Measurements from ENCODE around the gene VPS13D.

Gene VPS13D

DNA sequence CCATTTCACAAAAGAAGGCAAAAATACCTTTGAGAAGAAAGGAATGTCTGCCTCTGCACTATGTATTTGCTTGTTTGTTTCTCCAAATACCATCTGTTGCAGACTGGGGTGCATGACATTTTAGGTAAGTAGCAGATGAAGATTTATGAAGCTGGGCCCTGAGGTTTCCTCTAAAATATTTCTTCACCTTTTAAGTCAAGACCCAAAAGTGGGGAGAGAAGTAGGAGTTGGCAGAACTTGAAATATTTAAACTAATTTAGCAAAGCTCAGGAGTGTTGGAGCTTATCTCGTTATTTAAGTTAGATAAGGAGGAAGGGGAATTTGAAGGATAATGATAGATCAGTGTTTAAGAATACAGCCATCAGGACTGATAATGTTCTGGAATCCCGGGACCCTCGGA lies 235.3 kb downstream of the VPS13D start:
- H3F3A ChIP-seq (ENCODE audit: insufficient read depth, low read length) = no peaks in the 10 kb centered on the region
- H4K20me1 ChIP-seq (ENCODE audit: insufficient read depth, low read length) = no peaks in the 10 kb centered on the region
- TF ChIP-seq CTCF (IDR thresholded peaks at IDR 0.05; ENCODE audit: low read length) (no peak), EZH2 (optimal IDR thresholded peaks at IDR 0.05; ENCODE audit: low read depth, low read length) (no peak), EZH2phosphoT487 (IDR thresholded peaks at IDR 0.05; ENCODE audit: low read length) (no peak)
- no peaks in the 10 kb centered on the region for H3K9me3 ChIP-seq (replicated peaks; ENCODE audit: insufficient read depth, low read length)
- H3K9ac ChIP-seq (ENCODE audit: low read length) = no peak overlapping the region
- H3K79me2 ChIP-seq (ENCODE audit: low read length) = no peaks in the 10 kb centered on the region
- H3K27me3 ChIP-seq (replicated peaks; ENCODE audit: insufficient read depth, low read length) = no peaks in the 10 kb centered on the region
- H2AFZ ChIP-seq (ENCODE audit: low read length) = no peak overlapping the region
- no peaks in the 10 kb centered on the region for H3K9me2 ChIP-seq (replicated peaks; ENCODE audit: insufficient read depth, low read length)
- no peaks in the 10 kb centered on the region for H3K36me3 ChIP-seq (replicated peaks; ENCODE audit: insufficient read depth, low read length)
- H3K4me3 ChIP-seq (ENCODE audit: low read length) = no peak overlapping the region
- H3K4me2 ChIP-seq (ENCODE audit: low read depth, low read length) = no peak overlapping the region
- no peaks in the 10 kb centered on the region for H3K4me1 ChIP-seq (ENCODE audit: low read length)
- no peak overlapping the region for H3K27ac ChIP-seq (ENCODE audit: low read length)
- no peak for DNase-seq

- H3K4me2 ChIP-seq (ENCODE audit: low read depth, low read length) = no peak overlapping the region
- H3K79me2 ChIP-seq (ENCODE audit: low read length) = no peaks in the 10 kb centered on the region
- H2AFZ ChIP-seq (ENCODE audit: low read length) = no peak overlapping the region
- DNase-seq = no peak
- H3K4me3 ChIP-seq (ENCODE audit: low read length) = no peak overlapping the region
- no peaks in the 10 kb centered on the region for H3K36me3 ChIP-seq (replicated peaks; ENCODE audit: insufficient read depth, low read length)
- H3K9ac ChIP-seq (ENCODE audit: low read length) = no peak overlapping the region
- no peak overlapping the region for H3K27ac ChIP-seq (ENCODE audit: low read length)
- H3K9me2 ChIP-seq (replicated peaks; ENCODE audit: insufficient read depth, low read length) = no peaks in the 10 kb centered on the region
- TF ChIP-seq CTCF (IDR thresholded peaks at IDR 0.05; ENCODE audit: low read length) (no peak), EZH2 (optimal IDR thresholded peaks at IDR 0.05; ENCODE audit: low read depth, low read length) (no peak), EZH2phosphoT487 (IDR thresholded peaks at IDR 0.05; ENCODE audit: low read length) (no peak)
- H3K4me1 ChIP-seq (ENCODE audit: low read length) = no peaks in the 10 kb centered on the region
- no peaks in the 10 kb centered on the region for H3K27me3 ChIP-seq (replicated peaks; ENCODE audit: insufficient read depth, low read length)
- no peaks in the 10 kb centered on the region for H4K20me1 ChIP-seq (ENCODE audit: insufficient read depth, low read length)
- no peaks in the 10 kb centered on the region for H3F3A ChIP-seq (ENCODE audit: insufficient read depth, low read length)
- no peaks in the 10 kb centered on the region for H3K9me3 ChIP-seq (replicated peaks; ENCODE audit: insufficient read depth, low read length)
Measured at GRCh38 chr1:12466816-12467215, 237.0 kb downstream of the VPS13D start.

DNA sequence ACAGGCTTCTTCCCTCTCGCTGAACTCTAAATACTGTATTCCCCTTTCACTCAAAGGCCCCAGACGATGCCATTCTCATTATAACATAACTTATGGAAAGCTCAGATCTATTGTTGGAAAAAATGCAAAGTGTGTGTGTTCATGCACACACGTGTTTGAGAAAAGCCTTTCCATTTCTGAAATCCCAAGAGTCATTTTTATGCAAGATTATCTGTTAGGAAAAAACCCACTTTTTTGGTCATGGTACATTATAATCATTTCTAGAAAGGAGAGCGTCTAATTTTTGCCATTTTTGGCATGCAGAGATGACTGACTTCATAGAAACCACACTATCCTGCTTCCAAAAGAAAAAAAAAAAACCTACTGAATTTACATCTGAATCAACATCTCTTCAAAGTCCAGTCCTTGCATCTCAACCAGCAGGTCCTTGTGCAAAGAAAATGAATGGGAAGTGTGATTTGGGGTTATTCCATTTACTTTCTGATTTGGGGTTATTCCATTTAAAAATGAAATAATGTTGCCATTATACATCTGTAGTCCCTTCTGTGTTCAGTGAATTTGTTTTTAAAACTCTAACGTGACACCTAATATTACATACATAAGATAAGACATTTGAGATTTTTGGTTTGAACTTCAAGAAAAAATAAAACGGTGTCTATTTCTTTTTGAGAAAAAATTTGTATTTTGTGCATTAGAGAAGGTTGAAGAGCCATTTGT lies 237.9 kb downstream of the VPS13D start:
- Histone ChIP-seq H4K20me1 (ENCODE audit: insufficient read depth, low read length) (no peaks in the 10 kb centered on the region), H2AFZ (ENCODE audit: low read length) (no peak overlapping the region), H3K27me3 (replicated peaks; ENCODE audit: insufficient read depth, low read length) (no peaks in the 10 kb centered on the region), H3K36me3 (replicated peaks; ENCODE audit: insufficient read depth, low read length) (no peaks in the 10 kb centered on the region), H3F3A (ENCODE audit: insufficient read depth, low read length) (no peaks in the 10 kb centered on the region), H3K9me2 (replicated peaks; ENCODE audit: insufficient read depth, low read length) (no peaks in the 10 kb centered on the region), H3K4me3 (ENCODE audit: low read length) (no peak overlapping the region), H3K79me2 (ENCODE audit: low read length) (no peaks in the 10 kb centered on the region), H3K4me2 (ENCODE audit: low read depth, low read length) (no peak overlapping the region), H3K9ac (ENCODE audit: low read length) (no peak overlapping the region), H3K4me1 (ENCODE audit: low read length) (no peaks in the 10 kb centered on the region), H3K9me3 (replicated peaks; ENCODE audit: insufficient read depth, low read length) (no peaks in the 10 kb centered on the region), H3K27ac (ENCODE audit: low read length) (no peak overlapping the region)
- DNase-seq = no peak
- TF ChIP-seq CTCF (IDR thresholded peaks at IDR 0.05; ENCODE audit: low read length) = no peak
- TF ChIP-seq EZH2 (optimal IDR thresholded peaks at IDR 0.05; ENCODE audit: low read depth, low read length) = no peak
- no peak for TF ChIP-seq EZH2phosphoT487 (IDR thresholded peaks at IDR 0.05; ENCODE audit: low read length)
